Activated CD8-positive, alpha-beta memory T cell treated with anti-CD3 and anti-CD28 coated beads, Interleukin-2, amount 10 ng/mL, durations not matched to agents 7 days and 5 days (primary cell): ENCODE data around the gene ACSS2. TPM values are rescaled to one million over a fixed set of nuclear protein-coding genes. Genes with fewer than 3 reads are reported as not detected.
A peak's percentile ranks its signal among the peaks of the same experiment; 100 is the strongest.

ENCODE experiments used
- ATAC-seq: fragments of 150-1000 bp; cut with Tn5 transposase; one replicate; pipeline ENCODE4 v1.10.0; 2021; ENCODE audit warnings: moderate library complexity
- CTCF ChIA-PET: fragments of 350-600 bp; sonication (Branson Sonifier 250); formaldehyde crosslinking; loops from one replicate; lab custom pipeline; 2021; ENCODE audit warnings: antibody characterized with exemption; lab: Charles Lee
- DNase-seq: peaks from one replicate; pipeline ENCODE4 v3.0.0-alpha.2; 2020
- H3K27ac Mint-ChIP-seq: one replicate; pipeline ENCODE4 v1.8.0; 2021; ENCODE audit warnings: mild to moderate bottlenecking, mixed read lengths
- H3K27me3 Mint-ChIP-seq: one replicate; pipeline ENCODE4 v1.8.0; 2021; ENCODE audit warnings: mixed read lengths
- H3K36me3 Mint-ChIP-seq: one replicate; pipeline ENCODE4 v1.8.0; 2021; ENCODE audit warnings: mild to moderate bottlenecking, mixed read lengths
- H3K4me1 Mint-ChIP-seq: one replicate; pipeline ENCODE4 v1.8.0; 2021; ENCODE audit warnings: mixed read lengths
- H3K4me3 Mint-ChIP-seq: one replicate; pipeline ENCODE4 v1.8.0; 2021; ENCODE audit warnings: mild to moderate bottlenecking, moderate library complexity, mixed read lengths
- H3K9me3 Mint-ChIP-seq: one replicate; pipeline ENCODE4 v1.8.0; 2022; ENCODE audit warnings: low read depth, mixed read lengths
- total RNA-seq, 2 experiments: library from RNA; stranded (reverse); gene quantifications; one replicate each; pipeline ENCODE4 v1.2.3, GENCODE V29; 2021

ACSS2 gene
- total RNA-seq, 2 experiments from 2014 or later = 8.9 to 22.5 TPM

- Mint-ChIP-seq H3K4me3 (no peak overlapping the region), H3K9me3 (no peaks in the 10 kb centered on the region), H3K27ac (no peak overlapping the region), H3K4me1 (no peaks in the 10 kb centered on the region), H3K36me3 (peaks cover 40% of the 10 kb centered on the region), H3K27me3 (no peaks in the 10 kb centered on the region)
- no peak for ATAC-seq
- CTCF ChIA-PET = no interaction called here
- DNase-seq = no peak
Observed at GRCh38 chr20:34947336-34947735, 70.9 kb downstream of the ACSS2 start.

- peaks cover 3% of the 10 kb centered on the region for H3K4me1 Mint-ChIP-seq
- ATAC-seq = no peak
- no peak overlapping the region for H3K27ac Mint-ChIP-seq
- CTCF ChIA-PET = interaction anchor here (1.3 to 12.4 kb wide), 2 partner anchors 65 to 74 kb away, joined by 3 to 168 read pairs; partner anchors contain the start of genes ACSS2 and GGT7
- H3K27me3 Mint-ChIP-seq = no peaks in the 10 kb centered on the region
- DNase-seq = no peak
- H3K36me3 Mint-ChIP-seq = peaks cover 35% of the 10 kb centered on the region
- no peaks in the 10 kb centered on the region for H3K9me3 Mint-ChIP-seq
- no peak overlapping the region for H3K4me3 Mint-ChIP-seq
Observed at GRCh38 chr20:34948030-34948429, 71.6 kb downstream of the ACSS2 start.

- CTCF ChIA-PET = interaction anchor here (12.4 kb wide), 1 partner anchor 75 kb away, joined by 168 read pairs; the partner anchor contains the start of genes ACSS2 and GGT7
- no peaks in the 10 kb centered on the region for H3K9me3 Mint-ChIP-seq
- H3K4me3 Mint-ChIP-seq = no peak overlapping the region
- DNase-seq = no peak
- no peaks in the 10 kb centered on the region for H3K27me3 Mint-ChIP-seq
- H3K4me1 Mint-ChIP-seq = peaks cover 7% of the 10 kb centered on the region
- no peak overlapping the region for H3K27ac Mint-ChIP-seq
- peaks cover 33% of the 10 kb centered on the region for H3K36me3 Mint-ChIP-seq
- no peak for ATAC-seq
Observed at GRCh38 chr20:34949120-34949519, 72.7 kb downstream of the ACSS2 start.

- Mint-ChIP-seq H3K9me3 (no peaks in the 10 kb centered on the region), H3K4me1 (peaks cover 23% of the 10 kb centered on the region), H3K36me3 (peaks cover 22% of the 10 kb centered on the region), H3K27ac (no peak overlapping the region), H3K4me3 (no peak overlapping the region), H3K27me3 (no peaks in the 10 kb centered on the region)
- CTCF ChIA-PET = interaction anchor here (0.7 to 12.4 kb wide), 4 partner anchors 10 to 145 kb away, joined by 3 to 168 read pairs (median 4); partner anchors contain the start of genes ACSS2 and GGT7
- DNase-seq (no peak), ATAC-seq (no peak)
Observed at GRCh38 chr20:34951252-34951651, 74.8 kb downstream of the ACSS2 start.

- ATAC-seq = no peak
- no peaks in the 10 kb centered on the region for H3K9me3 Mint-ChIP-seq
- DNase-seq = no peak
- peaks cover 19% of the 10 kb centered on the region for H3K36me3 Mint-ChIP-seq
- CTCF ChIA-PET = interaction anchor here (1.0 to 12.4 kb wide), 3 partner anchors 11 to 77 kb away, joined by 4 to 168 read pairs (median 4); partner anchors contain the start of genes ACSS2 and GGT7
- peaks cover 24% of the 10 kb centered on the region for H3K4me1 Mint-ChIP-seq
- H3K27ac Mint-ChIP-seq = no peak overlapping the region
- no peak overlapping the region for H3K4me3 Mint-ChIP-seq
- no peaks in the 10 kb centered on the region for H3K27me3 Mint-ChIP-seq
Observed at GRCh38 chr20:34951652-34952051, 75.2 kb downstream of the ACSS2 start.

GRCh38 chr20:34952671-34953070, 76.3 kb downstream of the ACSS2 start:
- DNase-seq (no peak), ATAC-seq (no peak)
- no peak overlapping the region for H3K4me3 Mint-ChIP-seq
- H3K9me3 Mint-ChIP-seq = no peaks in the 10 kb centered on the region
- H3K36me3 Mint-ChIP-seq = peaks cover 17% of the 10 kb centered on the region
- no peaks in the 10 kb centered on the region for H3K27me3 Mint-ChIP-seq
- CTCF ChIA-PET = interaction anchor here (12.4 kb wide), 1 partner anchor 78 kb away, joined by 168 read pairs; the partner anchor contains the start of genes ACSS2 and GGT7
- H3K4me1 Mint-ChIP-seq = peaks cover 24% of the 10 kb centered on the region
- H3K27ac Mint-ChIP-seq = no peak overlapping the region

- no peaks in the 10 kb centered on the region for H3K27me3 Mint-ChIP-seq
- peaks cover 24% of the 10 kb centered on the region for H3K4me1 Mint-ChIP-seq
- no peaks in the 10 kb centered on the region for H3K9me3 Mint-ChIP-seq
- H3K36me3 Mint-ChIP-seq = peaks cover 15% of the 10 kb centered on the region
- no peak overlapping the region for H3K27ac Mint-ChIP-seq
- H3K4me3 Mint-ChIP-seq = no peak overlapping the region
- ATAC-seq = no peak
- no peak for DNase-seq
- CTCF ChIA-PET = interaction anchor here (12.4 kb wide), 1 partner anchor 80 kb away, joined by 168 read pairs; the partner anchor contains the start of genes ACSS2 and GGT7
Observed at GRCh38 chr20:34953960-34954359, 77.5 kb downstream of the ACSS2 start.

GRCh38 chr20:34954904-34955230, 78.5 kb downstream of the ACSS2 start:
- ATAC-seq = no peak
- H3K27ac Mint-ChIP-seq = peak overlapping the region; percentile 93

GRCh38 chr20:34955231-34956040, 79.0 kb downstream of the ACSS2 start, which contains the start of the genes GSS and MYH7B:
TSS of gene GSS (minus strand) at chr20:34955806. CDS start at chr20:34951852, 3,954 bp downstream.
TSS of gene MYH7B (plus strand) at chr20:34955868. CDS start at chr20:34978006, 22,138 bp downstream.
- peak; percentile 97 for ATAC-seq
- Mint-ChIP-seq H3K4me1 (peaks cover 24% of the 10 kb centered on the region), H3K27me3 (no peaks in the 10 kb centered on the region), H3K4me3 (peak within 1 kb of the TSS; percentile 97), H3K36me3 (peaks cover 6% of the 10 kb centered on the region), H3K9me3 (no peaks in the 10 kb centered on the region), H3K27ac (peak within 1 kb of the TSS; percentile 93)
- CTCF ChIA-PET = interaction anchor here (0.6 to 12.4 kb wide), 13 partner anchors 14 to 710 kb away, joined by 3 to 168 read pairs (median 4); partner anchors contain the start of genes ACSS2 and GGT7
- DNase-seq = peak; percentile 98

More at GRCh38 chr20:34954904-34955230, 78.5 kb downstream of the ACSS2 start:
- H3K4me3 Mint-ChIP-seq = peak overlapping the region; percentile 97
- CTCF ChIA-PET = interaction anchor here (0.6 to 12.4 kb wide), 6 partner anchors 13 to 711 kb away, joined by 3 to 168 read pairs (median 4); partner anchors contain the start of genes ACSS2 and GGT7
- peaks cover 9% of the 10 kb centered on the region for H3K36me3 Mint-ChIP-seq
- H3K27me3 Mint-ChIP-seq = no peaks in the 10 kb centered on the region
- DNase-seq = no peak
- no peaks in the 10 kb centered on the region for H3K9me3 Mint-ChIP-seq
- H3K4me1 Mint-ChIP-seq = peaks cover 24% of the 10 kb centered on the region

GRCh38 chr20:34956041-34956458, 79.6 kb downstream of the ACSS2 start:
- DNase-seq (no peak), ATAC-seq (no peak)
- Mint-ChIP-seq H3K36me3 (peaks cover 3% of the 10 kb centered on the region), H3K9me3 (no peaks in the 10 kb centered on the region), H3K27me3 (no peaks in the 10 kb centered on the region), H3K4me1 (peaks cover 28% of the 10 kb centered on the region), H3K27ac (peak overlapping the region; percentile 93), H3K4me3 (peak overlapping the region; percentile 97)
- CTCF ChIA-PET = interaction anchor here (0.6 to 12.4 kb wide), 12 partner anchors 15 to 120 kb away, joined by 3 to 168 read pairs (median 4); partner anchors contain the start of genes ACSS2 and GGT7

- H3K36me3 Mint-ChIP-seq = peaks cover 3% of the 10 kb centered on the region
- peak overlapping the region; percentile 93 for H3K27ac Mint-ChIP-seq
- H3K4me1 Mint-ChIP-seq = peaks cover 28% of the 10 kb centered on the region
- H3K9me3 Mint-ChIP-seq = no peaks in the 10 kb centered on the region
- no peak for ATAC-seq
- no peak for DNase-seq
- no peak overlapping the region for H3K4me3 Mint-ChIP-seq
- CTCF ChIA-PET = interaction anchor here (0.7 to 12.4 kb wide), 8 partner anchors 15 to 132 kb away, joined by 3 to 168 read pairs (median 4); partner anchors contain the start of genes ACSS2 and GGT7
- H3K27me3 Mint-ChIP-seq = no peaks in the 10 kb centered on the region
Observed at GRCh38 chr20:34956751-34957472, 80.5 kb downstream of the ACSS2 start.

- CTCF ChIA-PET = no interaction called here
- no peak for ATAC-seq
- no peak for DNase-seq
- H3K27me3 Mint-ChIP-seq = no peaks in the 10 kb centered on the region
- peaks cover 4% of the 10 kb centered on the region for H3K4me1 Mint-ChIP-seq
- no peaks in the 10 kb centered on the region for H3K9me3 Mint-ChIP-seq
- H3K36me3 Mint-ChIP-seq = no peaks in the 10 kb centered on the region
- H3K4me3 Mint-ChIP-seq = no peak overlapping the region
- no peak overlapping the region for H3K27ac Mint-ChIP-seq
Observed at GRCh38 chr20:34964486-34964885, 88.1 kb downstream of the ACSS2 start.

- H3K27ac Mint-ChIP-seq = no peak overlapping the region
- DNase-seq = no peak
- no peak overlapping the region for H3K4me3 Mint-ChIP-seq
- H3K36me3 Mint-ChIP-seq = no peaks in the 10 kb centered on the region
- CTCF ChIA-PET = no interaction called here
- no peaks in the 10 kb centered on the region for H3K9me3 Mint-ChIP-seq
- ATAC-seq = no peak
- no peaks in the 10 kb centered on the region for H3K27me3 Mint-ChIP-seq
- H3K4me1 Mint-ChIP-seq = peaks cover 4% of the 10 kb centered on the region
Observed at GRCh38 chr20:34965051-34965450, 88.6 kb downstream of the ACSS2 start.
